ENCODE results near the gene SIMC1.
A peak's percentile ranks its signal among the peaks of the same experiment; 100 is the strongest.

SIMC1 gene

DNA sequence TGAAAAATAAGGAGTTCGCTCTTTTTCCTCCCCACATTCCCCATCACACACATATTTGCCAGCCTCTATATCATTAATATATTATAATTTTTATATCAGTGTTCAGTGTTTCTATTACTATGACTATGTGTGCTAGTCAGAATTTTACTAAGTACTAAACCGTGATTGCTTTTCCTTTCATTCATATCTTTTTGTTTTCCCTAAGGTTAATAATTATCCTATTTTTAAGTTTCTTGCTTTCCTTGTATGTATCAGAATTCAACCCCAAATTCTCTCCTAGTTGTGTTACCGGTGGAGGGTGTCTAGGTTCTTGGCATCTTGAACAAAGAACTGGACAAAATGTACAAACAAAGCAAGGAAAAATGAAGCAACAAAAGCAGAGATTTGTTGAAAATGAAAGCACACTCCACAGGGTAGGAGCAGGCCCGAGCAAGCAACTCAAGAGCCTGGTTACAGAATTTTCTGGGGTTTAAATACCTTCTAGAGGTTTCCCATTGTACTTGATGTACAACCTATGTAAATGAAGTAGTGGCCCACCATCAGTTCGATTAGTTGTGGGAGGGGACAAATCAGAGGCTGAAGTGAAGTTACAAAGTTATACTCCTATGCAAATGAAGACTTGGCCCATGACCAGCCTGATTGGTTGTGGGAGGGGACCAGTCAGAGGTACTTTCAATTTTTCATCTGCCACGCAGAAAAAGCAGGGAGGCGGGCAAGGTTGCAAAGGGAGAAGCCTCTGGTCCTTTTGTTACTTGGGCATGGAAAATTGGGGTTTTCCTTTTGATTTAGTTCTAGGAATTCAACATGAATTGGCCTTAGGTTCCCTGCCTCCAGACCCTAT lies 79.5 kb downstream of the SIMC1 start:
- no peak for DNase-seq

DNA sequence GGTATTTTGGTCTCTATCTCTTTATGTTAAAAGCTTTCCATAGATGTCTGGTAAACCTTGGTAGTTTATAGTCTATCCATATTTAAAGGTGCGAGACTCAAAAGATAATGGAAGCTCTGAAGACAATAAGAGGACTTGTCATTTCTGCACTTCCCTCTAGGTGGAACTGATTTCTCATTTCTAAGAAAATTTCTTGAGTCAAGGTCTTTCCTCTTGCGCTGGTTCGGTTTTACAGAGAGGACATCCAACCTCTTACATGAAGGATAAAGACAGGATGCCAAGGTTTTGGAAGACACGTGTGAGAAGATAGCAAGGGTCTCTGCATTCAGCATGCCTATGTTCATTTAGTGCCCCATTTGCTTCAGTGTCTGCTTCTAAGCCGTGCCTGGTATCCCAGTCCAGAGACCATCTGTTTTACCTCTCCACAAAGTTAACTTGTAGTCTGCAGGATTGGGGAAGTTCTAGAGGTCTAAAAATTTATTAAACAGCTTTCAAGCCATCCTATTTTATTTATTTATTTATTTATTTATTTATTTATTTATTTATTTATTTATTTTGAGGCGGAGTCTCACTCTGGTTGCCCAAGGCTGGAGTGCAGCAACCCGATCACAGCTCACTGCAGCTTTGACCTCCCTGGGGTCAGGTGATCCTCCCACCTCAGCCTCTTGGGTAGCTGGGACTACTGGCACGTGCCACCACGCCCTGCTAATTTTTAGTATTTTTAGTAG lies 81.8 kb downstream of the SIMC1 start:
- peak; percentile 19 for DNase-seq

DNA sequence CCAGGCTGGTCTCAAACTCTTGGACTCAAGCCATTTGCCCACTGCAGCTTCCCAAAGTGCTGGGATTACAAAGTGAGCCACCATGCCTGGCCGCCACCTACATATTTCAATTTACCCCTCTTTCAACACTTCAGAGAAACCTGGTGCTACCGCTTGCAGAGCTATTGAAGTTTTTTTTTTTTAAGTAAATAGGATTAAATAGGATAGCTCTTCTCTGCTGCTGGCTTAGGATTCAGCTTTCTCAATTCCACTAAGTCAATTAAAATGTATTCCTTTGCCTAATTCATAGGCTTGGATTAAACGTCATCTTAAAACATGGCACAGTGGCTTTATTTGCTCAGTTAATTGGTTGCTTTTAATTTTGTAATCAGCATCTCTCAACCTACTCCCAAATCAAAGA lies 82.4 kb downstream of the SIMC1 start:
- no peak for DNase-seq

DNA sequence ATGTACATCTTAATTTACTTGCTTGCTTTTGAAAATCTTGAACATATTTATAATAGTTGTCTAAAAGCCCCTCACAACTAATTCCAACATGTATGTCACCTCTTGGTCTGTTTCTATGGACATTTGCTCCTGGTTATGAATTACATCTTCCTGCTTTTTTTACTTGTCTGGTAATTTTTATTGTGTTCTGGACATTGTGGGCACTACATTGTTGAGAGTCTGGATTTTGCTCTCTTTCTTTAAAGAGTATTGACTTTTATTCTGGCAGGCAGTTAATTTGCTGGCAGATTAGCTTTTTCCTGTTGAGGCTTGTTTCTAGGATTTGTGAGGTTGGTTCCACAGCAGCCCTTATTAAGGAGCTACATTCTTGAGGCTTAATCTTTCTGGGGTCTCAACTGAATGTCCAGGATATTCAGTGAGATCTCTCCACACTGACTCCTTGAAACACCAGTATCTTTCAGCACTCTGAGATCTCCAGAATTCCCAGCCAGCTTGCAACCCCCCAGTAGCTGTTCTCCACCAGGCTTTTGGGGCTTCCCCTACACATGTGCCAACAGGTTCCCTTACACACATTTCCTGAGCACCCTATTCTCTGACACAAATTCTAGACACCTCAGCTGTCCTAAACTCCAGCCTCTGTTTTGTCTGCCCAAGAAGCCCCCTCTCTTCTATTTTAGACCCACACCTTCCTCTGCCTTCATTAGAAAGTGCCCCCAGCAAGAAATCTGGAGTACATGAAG lies 96.0 kb downstream of the SIMC1 start:
- DNase-seq, result no peak

DNA sequence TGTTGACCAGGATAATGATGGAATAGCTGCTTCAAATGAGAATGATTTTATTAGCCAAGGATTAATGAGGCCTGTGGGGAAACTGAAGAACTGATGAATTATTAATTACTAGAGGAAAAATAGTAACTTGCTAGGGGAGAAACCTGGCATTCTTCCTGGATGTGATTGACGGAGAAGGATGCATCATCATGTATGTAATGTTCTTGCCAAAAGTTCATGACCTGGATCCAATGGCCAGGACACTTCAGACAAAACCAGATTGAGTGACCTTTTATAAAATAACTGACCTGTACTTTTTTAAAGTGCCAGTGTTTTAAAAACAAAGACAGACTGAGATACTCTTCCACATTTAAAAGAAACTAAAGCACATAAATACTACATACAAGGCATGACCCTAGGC lies 99.7 kb downstream of the SIMC1 start:
- no peak for DNase-seq

DNA sequence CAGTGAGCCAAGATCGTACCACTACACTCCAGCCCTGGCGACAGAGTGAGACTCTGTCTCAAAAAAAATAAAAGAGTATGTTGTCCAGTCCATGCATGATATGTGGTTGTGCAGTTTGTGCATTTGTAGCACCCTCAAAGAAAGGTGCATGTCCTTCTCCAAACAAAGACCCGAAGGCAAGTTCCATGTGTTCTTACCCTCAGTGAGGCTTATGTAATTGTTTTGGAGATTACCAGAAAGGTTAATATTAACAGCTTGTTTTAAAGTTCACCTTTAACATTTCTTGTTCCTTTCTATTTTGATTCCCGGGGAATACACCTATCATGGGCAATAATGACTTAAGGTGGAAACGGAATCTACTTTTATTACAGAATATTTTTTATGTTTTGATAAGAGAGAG lies 101.1 kb downstream of the SIMC1 start:
- DNase-seq, result no peak

DNA sequence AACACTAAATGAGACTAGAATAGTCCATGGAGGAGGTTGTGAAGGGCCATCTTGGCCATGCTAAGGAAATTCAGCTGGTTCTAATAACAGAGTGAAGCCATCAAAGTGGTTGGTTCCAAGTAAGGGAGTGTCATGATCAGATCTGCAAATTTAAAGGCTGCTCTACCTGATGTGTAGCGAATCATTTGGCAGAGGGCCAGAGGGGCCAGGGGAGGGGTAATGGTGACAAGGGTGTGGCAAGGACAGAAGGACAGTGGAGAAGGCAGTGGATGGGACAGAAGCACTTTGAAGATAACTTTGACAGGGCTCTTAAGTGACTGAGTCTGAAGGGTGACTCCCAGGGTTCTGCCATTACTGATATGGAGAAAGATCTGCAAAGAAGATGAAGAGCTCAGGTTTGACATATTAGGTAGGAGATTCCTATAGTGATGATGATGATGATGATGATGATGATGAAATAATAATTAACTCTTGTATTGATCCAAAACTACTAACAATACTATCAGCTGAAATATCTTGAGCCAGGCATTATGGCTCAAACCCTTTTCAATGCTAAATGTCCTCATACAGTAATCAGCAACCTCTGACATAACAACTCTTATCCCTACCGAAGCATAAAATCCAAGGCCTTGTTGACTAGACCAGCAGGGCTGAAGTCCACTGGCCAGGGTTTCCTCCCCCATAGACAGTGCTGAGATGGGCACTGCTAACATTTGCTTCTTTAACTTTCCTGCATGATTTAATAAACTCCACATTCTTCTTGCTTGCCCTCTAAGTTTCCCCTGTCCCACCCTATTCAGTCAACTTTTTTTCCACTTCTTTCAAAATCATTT lies 103.3 kb downstream of the SIMC1 start:
- DNase-seq, result no peak

DNA sequence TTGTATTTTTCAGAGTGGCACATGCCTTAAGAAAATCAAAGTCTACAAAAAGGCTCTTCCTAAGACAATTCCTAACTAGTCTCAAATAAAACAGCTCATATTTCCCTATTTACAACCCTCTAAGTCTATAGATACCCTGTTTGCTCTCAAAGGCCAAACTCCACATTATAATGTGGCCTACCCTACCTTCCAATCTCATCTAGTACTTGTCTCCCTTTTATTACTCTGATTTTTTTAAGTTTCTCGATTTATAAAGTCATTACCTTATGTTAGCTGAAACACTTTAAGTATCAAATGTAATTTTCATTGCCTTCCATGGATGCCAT lies 103.9 kb downstream of the SIMC1 start:
- DNase-seq, result no peak

DNA sequence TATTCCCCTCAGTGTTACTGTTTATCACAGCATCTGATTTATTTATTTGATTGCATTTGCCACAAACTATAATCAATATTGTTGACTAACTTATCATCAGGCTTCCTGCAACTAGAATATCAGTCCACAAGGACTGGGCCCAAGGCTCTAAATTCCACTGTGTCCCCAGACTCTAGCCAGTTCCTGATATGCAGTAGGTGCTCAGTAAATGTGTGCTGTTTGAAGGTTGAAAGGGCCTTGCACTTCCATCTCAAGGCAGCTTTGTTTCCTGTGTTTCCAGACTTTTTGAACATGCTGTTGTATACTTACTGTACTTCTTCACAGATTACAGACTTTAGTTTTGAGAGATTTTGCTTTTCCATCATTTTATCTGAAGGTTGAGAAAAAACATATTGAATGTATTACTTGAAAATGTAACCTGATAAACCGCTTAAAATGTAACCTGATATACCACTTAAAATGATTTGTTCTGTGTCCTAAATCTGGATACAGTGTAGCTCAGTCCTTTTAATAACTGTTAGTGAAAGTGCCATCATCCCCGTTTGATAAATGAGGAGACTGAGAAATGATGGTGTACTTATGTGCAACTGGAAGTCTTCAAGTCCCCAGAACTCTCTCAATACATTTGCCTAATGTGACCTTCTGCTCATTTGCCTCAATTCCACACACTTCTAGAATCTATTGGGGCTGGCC lies 104.7 kb downstream of the SIMC1 start:
- no peak for DNase-seq

DNA sequence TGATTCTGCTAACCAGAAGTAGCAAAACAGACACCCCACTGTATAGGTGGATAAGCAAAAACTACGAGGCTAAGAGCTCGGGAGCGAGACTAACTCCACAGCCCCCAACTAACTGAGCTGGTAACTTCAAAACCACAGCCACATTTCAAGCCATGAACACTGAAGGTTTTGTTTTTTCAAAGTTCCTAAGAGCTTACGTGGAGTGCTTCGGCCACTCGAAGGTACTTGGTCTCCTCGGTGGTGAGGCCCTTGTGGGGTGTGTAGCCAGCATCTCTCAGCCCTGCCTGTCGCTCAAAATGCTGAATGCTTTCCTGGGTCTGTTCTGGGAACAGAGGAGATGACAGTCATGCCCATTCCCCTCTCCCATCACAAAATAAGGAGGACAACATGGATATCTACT lies 112.2 kb downstream of the SIMC1 start:
- no peak for DNase-seq

DNA sequence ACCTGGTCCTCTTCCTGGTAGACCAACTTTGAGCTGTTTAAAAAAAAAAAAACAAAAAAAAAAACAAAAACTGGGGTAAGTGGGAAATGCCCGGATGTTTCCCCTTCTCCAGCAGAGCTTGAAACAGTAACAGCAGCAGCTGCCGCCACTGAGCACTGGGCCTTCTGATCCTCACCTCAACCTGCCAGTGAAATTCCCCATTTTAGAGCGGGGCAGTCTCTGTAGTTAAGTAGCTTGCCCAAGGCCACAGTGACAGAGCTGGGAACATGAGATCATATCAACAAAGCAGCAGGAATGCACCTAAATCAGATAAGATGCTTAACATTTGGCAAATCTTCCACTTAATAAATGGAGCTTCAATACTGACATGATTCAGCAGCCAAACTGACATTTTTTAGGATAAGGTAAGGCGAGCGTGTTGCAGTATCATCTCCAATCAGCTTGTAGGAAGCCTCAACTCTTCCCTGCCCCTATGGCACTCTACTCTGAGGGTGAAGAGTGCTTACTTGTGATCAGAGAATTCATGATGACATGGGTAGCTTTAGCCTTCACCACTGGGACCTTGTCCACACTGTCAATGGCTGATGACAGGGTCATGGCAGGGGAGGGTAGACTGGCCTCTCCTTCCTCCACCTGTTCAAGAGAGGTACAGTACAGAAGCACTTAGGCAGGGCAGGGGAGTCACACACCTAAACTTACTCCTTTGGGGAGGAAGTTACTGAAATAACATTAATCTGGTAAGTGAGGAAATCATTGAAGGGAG lies 114.1 kb downstream of the SIMC1 start:
- no peak for DNase-seq

DNA sequence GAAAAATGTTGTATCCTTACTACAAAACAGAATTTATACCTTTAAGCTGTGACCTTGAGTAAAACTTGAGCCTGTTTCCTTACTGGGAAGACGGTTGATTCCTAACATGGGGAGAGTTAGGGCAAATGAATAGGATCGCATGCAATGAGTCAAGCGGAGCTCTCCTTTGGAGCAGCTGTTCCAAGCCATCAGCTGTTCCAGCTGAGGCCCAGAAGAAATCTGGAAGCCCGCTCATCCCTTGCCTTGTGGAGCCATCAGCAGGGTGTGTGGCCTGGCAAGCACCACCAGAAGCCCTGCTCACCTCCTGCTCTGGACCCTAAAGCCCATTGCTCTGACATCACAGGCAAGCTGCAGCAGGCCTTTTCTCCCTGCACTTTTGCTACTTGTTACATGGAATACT lies 115.3 kb downstream of the SIMC1 start:
- no peak for DNase-seq

DNA sequence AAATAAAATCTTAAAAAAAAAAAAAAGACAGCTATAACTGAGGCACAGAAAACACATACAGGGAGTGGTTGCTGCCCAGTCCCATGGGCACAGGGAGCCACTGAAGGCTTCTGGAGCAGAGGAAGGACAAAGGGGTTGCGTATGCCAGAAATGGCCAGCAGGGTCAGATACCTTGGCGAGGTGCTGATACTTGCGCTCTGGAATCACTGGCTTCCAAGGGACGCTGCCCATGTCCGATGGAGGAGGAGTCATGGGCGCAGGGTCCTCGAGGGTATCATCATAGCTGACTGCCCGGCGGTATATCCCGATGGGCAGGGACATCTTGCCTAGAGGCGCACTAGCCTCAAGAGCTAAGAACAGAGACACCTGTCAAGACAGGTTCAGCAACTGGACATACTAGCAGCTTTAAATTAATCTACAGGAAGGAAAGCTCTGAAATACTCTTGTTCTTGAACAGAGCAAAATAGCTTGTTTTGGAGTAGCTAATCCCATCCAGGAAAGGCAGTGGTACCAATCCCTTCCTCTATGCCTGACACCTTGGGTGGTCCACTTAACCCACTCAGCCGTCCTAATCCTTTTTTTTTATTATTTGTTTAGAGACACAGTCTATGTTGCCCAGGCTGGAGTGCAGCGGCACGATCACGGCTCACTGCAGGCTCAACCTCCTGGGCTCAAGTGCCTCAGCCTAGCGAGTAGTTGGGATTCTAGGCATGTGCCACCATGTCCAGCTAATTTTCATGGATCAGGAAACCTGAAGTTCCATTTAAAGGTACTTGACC lies 117.4 kb downstream of the SIMC1 start:
- DNase-seq, result no peak

DNA sequence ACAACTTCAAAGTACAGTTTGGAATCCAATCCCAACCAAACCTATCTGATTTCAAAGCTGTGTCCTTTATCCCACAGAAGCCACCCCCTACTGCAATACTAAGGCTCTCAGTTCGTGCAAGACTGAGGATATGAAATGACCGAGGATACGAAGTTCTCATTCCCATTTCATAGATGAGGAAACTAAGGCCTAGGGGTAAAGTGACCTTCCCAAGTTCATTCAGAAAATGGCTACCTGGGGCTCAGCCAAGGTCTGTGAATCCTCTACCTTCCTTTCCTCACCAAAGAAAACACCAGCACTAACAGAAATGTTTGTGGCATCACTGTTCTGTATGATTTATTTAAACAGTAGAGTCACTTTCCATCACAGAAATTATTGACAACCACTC lies 117.9 kb downstream of the SIMC1 start:
- no peak for DNase-seq

DNA sequence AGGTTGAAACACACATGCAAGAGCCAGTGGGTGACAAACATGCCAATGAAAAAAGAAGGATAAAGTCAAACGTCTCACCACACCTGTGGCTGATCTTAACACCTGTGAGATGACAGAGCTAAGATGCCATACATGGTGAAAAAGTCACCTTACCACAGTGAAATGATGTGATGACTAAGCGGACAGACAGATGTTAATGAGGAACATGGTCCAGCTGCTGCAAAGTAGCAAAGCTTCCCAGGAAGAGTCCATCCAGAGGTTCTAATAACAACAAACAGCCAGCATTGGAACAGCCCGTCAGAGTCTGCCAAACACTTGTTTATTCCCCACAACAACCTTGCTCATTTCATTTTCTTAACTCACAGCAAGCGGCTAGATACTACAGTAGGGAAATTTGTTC lies 121.4 kb downstream of the SIMC1 start:
- no peak for DNase-seq

DNA sequence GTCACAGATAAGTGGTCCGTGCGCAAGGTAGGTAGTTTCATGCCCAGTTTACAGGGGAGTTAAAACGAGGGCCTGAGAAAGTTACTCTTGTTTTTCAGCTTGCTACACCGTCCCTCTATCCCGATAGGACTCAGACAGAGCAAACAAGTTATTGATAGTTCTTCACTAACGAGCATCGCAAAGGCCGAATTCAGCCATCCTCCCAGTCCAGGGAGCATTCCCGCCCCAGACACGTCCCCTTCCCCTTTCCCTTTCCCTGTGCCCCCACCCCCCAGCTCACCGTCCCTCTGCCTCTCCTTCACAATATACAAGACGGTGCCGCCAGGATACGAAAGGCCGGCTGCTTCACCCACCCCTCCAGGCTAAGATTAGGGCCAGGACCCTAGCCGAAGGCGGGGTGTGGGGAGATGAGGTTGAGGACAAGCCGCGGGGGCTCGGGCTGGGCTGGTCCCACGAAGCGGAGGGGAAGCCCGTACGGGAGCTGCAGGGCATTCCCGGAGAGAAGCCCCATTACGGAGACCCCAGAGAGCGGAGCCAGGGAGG lies 122.7 kb downstream of the SIMC1 start:
- DNase-seq, result no peak

DNA sequence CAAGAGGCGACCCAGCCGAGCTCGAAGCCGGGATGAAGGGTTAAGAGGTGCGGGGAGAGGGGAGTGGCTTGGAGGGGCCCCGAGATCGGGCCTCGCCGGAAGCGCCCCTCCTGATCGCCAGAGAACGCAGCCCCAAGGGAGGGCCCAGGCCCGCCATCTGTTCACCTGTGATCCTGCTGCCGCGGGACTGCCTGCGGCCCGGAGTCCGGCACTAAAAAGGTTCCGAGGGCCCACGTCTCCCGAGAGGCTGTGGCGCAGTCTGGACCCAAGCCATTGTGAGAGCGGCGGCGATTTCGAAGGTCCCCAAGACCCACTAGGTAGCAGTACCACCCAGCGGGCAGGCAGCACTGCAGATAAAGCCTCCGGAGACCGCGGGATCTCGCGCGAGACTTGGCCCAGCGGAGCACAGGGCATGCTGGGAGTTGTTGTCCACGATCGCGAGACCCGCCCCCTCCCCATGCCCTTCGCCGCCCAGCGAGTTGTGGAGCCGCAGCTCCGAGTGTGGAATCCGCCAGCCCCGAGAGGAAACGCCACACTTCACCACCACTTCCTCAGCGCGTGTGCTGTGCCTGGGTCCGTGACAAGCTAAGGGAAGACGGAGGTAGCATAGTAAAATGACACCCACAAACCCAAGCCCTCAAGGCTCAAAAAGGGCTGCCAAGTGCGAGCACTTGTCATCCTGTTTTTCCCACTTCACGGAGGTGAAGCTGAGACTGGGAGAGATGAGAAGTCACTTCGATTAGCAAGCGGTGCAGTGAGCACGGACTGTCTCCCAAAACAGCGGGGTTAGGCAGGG lies 123.4 kb downstream of the SIMC1 start, which contains the start of gene KIAA1191:
Gene KIAA1191, minus strand, starts transcription at position 328 of the 796 bp plus-strand sequence. CDS start 2,256 bp downstream, outside the sequence.
- DNase-seq, result peak; percentile 94

DNA sequence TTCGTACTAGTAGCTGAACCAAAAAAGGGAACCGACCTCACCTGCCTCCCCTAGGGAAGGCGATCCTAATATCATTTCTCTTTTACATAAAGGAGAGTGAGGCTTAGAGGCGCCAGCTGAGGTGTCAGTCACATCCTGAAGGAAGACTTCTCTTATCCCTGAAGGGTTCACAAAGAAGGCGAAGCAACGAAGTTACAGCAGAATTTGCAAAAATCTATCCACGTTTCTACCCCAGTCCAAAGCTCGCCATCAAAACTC lies 123.9 kb downstream of the SIMC1 start:
- no peak for DNase-seq

DNA sequence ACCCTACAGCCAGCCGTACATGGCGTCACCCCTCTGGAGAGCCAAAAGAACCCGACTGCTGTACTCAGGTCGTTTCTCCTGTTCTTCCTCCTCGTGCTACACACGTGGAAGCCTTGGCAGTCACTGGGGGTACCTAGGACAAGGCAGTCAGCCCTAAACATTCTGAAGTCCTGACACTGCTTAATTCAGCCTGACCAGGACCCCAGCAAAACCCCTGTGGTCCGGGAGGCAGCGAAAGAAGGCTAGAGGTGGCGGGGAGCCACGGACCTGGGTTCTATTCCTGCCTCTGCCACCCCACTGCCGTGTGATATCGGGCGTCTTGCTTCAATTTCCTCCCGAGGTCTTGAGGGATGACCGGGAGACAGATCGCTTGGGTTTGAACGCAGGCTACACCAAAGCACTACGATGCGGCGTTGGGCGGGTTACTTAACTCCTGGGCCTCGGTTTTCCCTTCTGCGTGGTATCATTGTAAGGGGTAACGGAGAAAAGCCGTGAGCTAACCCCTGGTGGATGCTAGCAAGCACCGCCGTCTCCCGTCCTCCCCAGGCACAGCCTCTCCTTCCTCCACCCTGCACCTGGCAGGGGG lies 126.6 kb downstream of the SIMC1 start:
- no peak for DNase-seq
